NCI-H1436 treated with DMSO at 0.1 percent for 48 hours (cell line): ENCODE measurements around the gene HIP1.
A peak's percentile ranks its signal among the peaks of the same experiment; 100 is the strongest.
"Not testable (repeated sequence)": the region's sequence is repeated elsewhere in the genome, so short reads cannot be mapped to it uniquely, and the experiment has no call there.

Source experiments
- DNase-seq: peaks from one replicate; lab custom pipeline; 2025; lab: John Stamatoyannopoulos, UW

The HIP1 gene

GRCh38 chr7:75712517-75713361 lies 26.0 kb downstream of the HIP1 start:
- DNase-seq: no peak

- DNase-seq: no peak
Observed at GRCh38 chr7:75711656-75712514, 26.9 kb downstream of the HIP1 start.

- DNase-seq: no peak
Observed at GRCh38 chr7:75711076-75711475, 27.7 kb downstream of the HIP1 start.

GRCh38 chr7:75704928-75705327 lies 33.8 kb downstream of the HIP1 start:
- no peak for DNase-seq

GRCh38 chr7:75702515-75702914 lies 36.2 kb downstream of the HIP1 start:
- no peak for DNase-seq

GRCh38 chr7:75699993-75700392 lies 38.7 kb downstream of the HIP1 start:
- DNase-seq: no peak

GRCh38 chr7:75698358-75698757 lies 40.4 kb downstream of the HIP1 start:
- no peak for DNase-seq

- no peak for DNase-seq
Observed at GRCh38 chr7:75696263-75697037, 42.3 kb downstream of the HIP1 start.

- DNase-seq: no peak
Observed at GRCh38 chr7:75694638-75695399, 43.9 kb downstream of the HIP1 start.

GRCh38 chr7:75693668-75694067 lies 45.1 kb downstream of the HIP1 start:
- not testable (repeated sequence) for DNase-seq

- DNase-seq: no peak
Observed at GRCh38 chr7:75691793-75692543, 46.8 kb downstream of the HIP1 start.

- DNase-seq: no peak
Observed at GRCh38 chr7:75690121-75690523, 48.6 kb downstream of the HIP1 start.

- DNase-seq: no peak
Observed at GRCh38 chr7:75689246-75690099, 49.3 kb downstream of the HIP1 start.

GRCh38 chr7:75688200-75689136 lies 50.3 kb downstream of the HIP1 start:
- peak; percentile 2 for DNase-seq

- no peak for DNase-seq
Observed at GRCh38 chr7:75687246-75688088, 51.3 kb downstream of the HIP1 start.

GRCh38 chr7:75686551-75686950 lies 52.2 kb downstream of the HIP1 start:
- DNase-seq: no peak

- DNase-seq: not testable (repeated sequence)
Observed at GRCh38 chr7:75682052-75682451, 56.7 kb downstream of the HIP1 start.

- DNase-seq: no peak
Observed at GRCh38 chr7:75679060-75679459, 59.7 kb downstream of the HIP1 start.
